Activated CD4-positive, alpha-beta memory T cell treated with anti-CD3 and anti-CD28 coated beads for 36 hours (primary cell): ENCODE measurements around the gene OIP5. TPM values are rescaled to one million over a fixed set of nuclear protein-coding genes. Genes with fewer than 3 reads are reported as not detected.
"Not testable (repeated sequence)": the region's sequence is repeated elsewhere in the genome, so short reads cannot be mapped to it uniquely, and the experiment has no call there.

Source experiments
- CTCF ChIA-PET: fragments of 350-600 bp; sonication (Branson Sonifier 250); formaldehyde crosslinking; loops from one replicate; lab custom pipeline; 2021; ENCODE audit warnings: antibody characterized with exemption, inconsistent platforms; lab: Charles Lee
- POLR2A ChIA-PET: fragments of 350-600 bp; sonication (Branson Sonifier 250); formaldehyde crosslinking; loops from one replicate; lab custom pipeline; 2021; ENCODE audit warnings: antibody characterized with exemption; lab: Charles Lee
- DNase-seq: peaks from one replicate; pipeline ENCODE4 v3.0.0-alpha.2; 2020
- H3K27ac Mint-ChIP-seq: one replicate; pipeline ENCODE4 v1.8.0; 2021; ENCODE audit warnings: mixed read lengths
- H3K27me3 Mint-ChIP-seq: one replicate; pipeline ENCODE4 v1.8.0; 2021; ENCODE audit warnings: mixed read lengths
- H3K36me3 Mint-ChIP-seq: one replicate; pipeline ENCODE4 v1.8.0; 2021; ENCODE audit warnings: mixed read lengths
- H3K4me1 Mint-ChIP-seq: one replicate; pipeline ENCODE4 v1.8.0; 2021; ENCODE audit warnings: low read depth, mixed read lengths
- H3K4me3 Mint-ChIP-seq: one replicate; pipeline ENCODE4 v1.8.0; 2021; ENCODE audit warnings: mild to moderate bottlenecking, mixed read lengths
- H3K9me3 Mint-ChIP-seq: one replicate; pipeline ENCODE4 v1.8.0; 2021; ENCODE audit warnings: mixed read lengths
- intact Hi-C: fragments of 100-400 bp; cut with micrococcal nuclease; formaldehyde crosslinking; loops from one replicate; pipeline ENCODE4 v1.15.1; 2023
- total RNA-seq, 2 experiments: library from RNA; stranded (reverse); gene quantifications; one replicate each; pipeline ENCODE4 v1.2.3, GENCODE V29; 2021

The OIP5 gene
- total RNA-seq, 2 experiments from 2014 or later: 11.1 to 13.0 TPM

GRCh38 chr15:41334293-41335120 is 2.1 kb upstream of the OIP5 start:
- POLR2A ChIA-PET: interaction anchor here (2.1 kb wide), 1 partner anchor 11 kb away, joined by 12 read pairs; no protein-coding TSS in a partner anchor
- no peaks in the 10 kb centered on the region for H3K9me3 Mint-ChIP-seq
- peak overlapping the region; percentile 99 for H3K4me3 Mint-ChIP-seq
- intact Hi-C loops: loop anchor here (5.0 kb wide), 2 partner anchors 158 to 382 kb away; partner anchors contain the start of genes CHAC1 and ITPKA
- CTCF ChIA-PET: interaction anchor here (0.7 kb wide), 1 partner anchor 103 kb away, joined by 3 read pairs; no protein-coding TSS in a partner anchor
- no peaks in the 10 kb centered on the region for H3K27me3 Mint-ChIP-seq
- peaks cover 40% of the 10 kb centered on the region for H3K36me3 Mint-ChIP-seq
- peaks cover 32% of the 10 kb centered on the region for H3K4me1 Mint-ChIP-seq
- peak overlapping the region; percentile 25 for H3K27ac Mint-ChIP-seq
- DNase-seq: no peak

- H3K27me3 Mint-ChIP-seq: no peaks in the 10 kb centered on the region
- intact Hi-C loops: loop anchor here (5.0 kb wide), 2 partner anchors 159 to 381 kb away; partner anchors contain the start of genes CHAC1 and ITPKA
- no peak for DNase-seq
Observed at GRCh38 chr15:41333026-41333562, 703 bp upstream of the OIP5 start.

GRCh38 chr15:41331833-41332193 is 578 bp downstream of the OIP5 start:
- intact Hi-C loops: loop anchor here (1.0 to 5.0 kb wide), 8 partner anchors 49 to 428 kb away; partner anchors contain the start of genes CHAC1, CHP1, INO80 and ITPKA
- Mint-ChIP-seq H3K27me3 (no peaks in the 10 kb centered on the region), H3K36me3 (peaks cover 25% of the 10 kb centered on the region), H3K27ac (peak overlapping the region; percentile 97), H3K4me3 (peak overlapping the region; percentile 99), H3K9me3 (no peaks in the 10 kb centered on the region), H3K4me1 (peaks cover 23% of the 10 kb centered on the region)
- no peak for DNase-seq
- ChIA-PET POLR2A (interaction anchor here (0.9 to 1.9 kb wide), 7 partner anchors 15 to 218 kb away, joined by 3 to 13 read pairs (median 6); partner anchors contain the start of genes CHP1 and INO80), CTCF (interaction anchor here (1.0 to 1.4 kb wide), 3 partner anchors 9 to 101 kb away, joined by 3 to 8 read pairs (median 8); partner anchors contain the start of gene CHP1)

More at GRCh38 chr15:41333026-41333562, 703 bp upstream of the OIP5 start:
- peak overlapping the region; percentile 97 for H3K27ac Mint-ChIP-seq
- no peaks in the 10 kb centered on the region for H3K9me3 Mint-ChIP-seq
- H3K4me1 Mint-ChIP-seq: peaks cover 29% of the 10 kb centered on the region
- H3K36me3 Mint-ChIP-seq: peaks cover 32% of the 10 kb centered on the region
- H3K4me3 Mint-ChIP-seq: peak overlapping the region; percentile 99
- POLR2A ChIA-PET: interaction anchor here (0.5 to 2.1 kb wide), 10 partner anchors 9 to 1302 kb away, joined by 3 to 13 read pairs (median 6); partner anchors contain the start of genes CHP1 and INO80
- CTCF ChIA-PET: interaction anchor here (0.6 to 1.4 kb wide), 10 partner anchors 8 to 225 kb away, joined by 3 to 8 read pairs (median 4); partner anchors contain the start of gene CHP1

- Mint-ChIP-seq H3K4me3 (peak overlapping the region; percentile 99), H3K4me1 (peaks cover 18% of the 10 kb centered on the region), H3K36me3 (peaks cover 23% of the 10 kb centered on the region), H3K27me3 (no peaks in the 10 kb centered on the region), H3K27ac (peak overlapping the region; percentile 97), H3K9me3 (no peaks in the 10 kb centered on the region)
- DNase-seq: no peak
- ChIA-PET CTCF (interaction anchor here (0.9 kb wide), 1 partner anchor 41 kb away, joined by 3 read pairs; no protein-coding TSS in a partner anchor), POLR2A (no interaction called here)
- intact Hi-C loops: loop anchor here (5.0 kb wide), 2 partner anchors 161 to 379 kb away; partner anchors contain the start of genes CHAC1 and ITPKA
Observed at GRCh38 chr15:41331281-41331680, 1.1 kb downstream of the OIP5 start.

GRCh38 chr15:41323611-41324010 is 8.8 kb downstream of the OIP5 start:
- H3K27me3 Mint-ChIP-seq: no peaks in the 10 kb centered on the region
- H3K27ac Mint-ChIP-seq: peak overlapping the region; percentile 5
- no peak for DNase-seq
- intact Hi-C loops: no loop called here
- H3K4me1 Mint-ChIP-seq: peaks cover 14% of the 10 kb centered on the region
- H3K36me3 Mint-ChIP-seq: peaks cover 9% of the 10 kb centered on the region
- no peaks in the 10 kb centered on the region for H3K9me3 Mint-ChIP-seq
- ChIA-PET POLR2A (interaction anchor here (1.2 to 2.1 kb wide), 2 partner anchors 10 to 79 kb away, joined by 4 to 12 read pairs; partner anchors contain the start of genes NDUFAF1, NUSAP1 and OIP5), CTCF (interaction anchor here (0.7 to 1.9 kb wide), 2 partner anchors 9 to 355 kb away, joined by 3 to 8 read pairs; partner anchors contain the start of genes NUSAP1 and OIP5)
- H3K4me3 Mint-ChIP-seq: no peak overlapping the region

GRCh38 chr15:41320805-41321330 is 11.5 kb downstream of the OIP5 start:
- POLR2A ChIA-PET, H3K27ac Mint-ChIP-seq, intact Hi-C loops, H3K4me3 Mint-ChIP-seq, H3K9me3 Mint-ChIP-seq, H3K36me3 Mint-ChIP-seq, DNase-seq, H3K27me3 Mint-ChIP-seq, CTCF ChIA-PET: not testable (repeated sequence)
- peaks cover 14% of the 10 kb centered on the region for H3K4me1 Mint-ChIP-seq

- Mint-ChIP-seq H3K27ac (no peak overlapping the region), H3K27me3 (no peaks in the 10 kb centered on the region), H3K4me3 (no peak overlapping the region), H3K4me1 (no peaks in the 10 kb centered on the region), H3K9me3 (no peaks in the 10 kb centered on the region), H3K36me3 (peaks cover 12% of the 10 kb centered on the region)
- no peak for DNase-seq
- CTCF ChIA-PET: interaction anchor here (1.0 kb wide), 1 partner anchor 21 kb away, joined by 3 read pairs; no protein-coding TSS in a partner anchor
- POLR2A ChIA-PET: interaction anchor here (2.4 kb wide), 1 partner anchor 23 kb away, joined by 8 read pairs; the partner anchor contains the start of genes NUSAP1 and OIP5
- intact Hi-C loops: no loop called here
Observed at GRCh38 chr15:41309226-41309905, 23.0 kb downstream of the OIP5 start.

- ChIA-PET CTCF (interaction anchor here (0.6 kb wide), 2 partner anchors 9 to 404 kb away, joined by 3 to 4 read pairs; no protein-coding TSS in a partner anchor), POLR2A (no interaction called here)
- peaks cover 7% of the 10 kb centered on the region for H3K36me3 Mint-ChIP-seq
- intact Hi-C loops: no loop called here
- no peaks in the 10 kb centered on the region for H3K27me3 Mint-ChIP-seq
- DNase-seq: no peak
- H3K9me3 Mint-ChIP-seq: no peaks in the 10 kb centered on the region
- no peaks in the 10 kb centered on the region for H3K4me1 Mint-ChIP-seq
- H3K27ac Mint-ChIP-seq: no peak overlapping the region
- H3K4me3 Mint-ChIP-seq: no peak overlapping the region
Observed at GRCh38 chr15:41307679-41308078, 24.7 kb downstream of the OIP5 start.

GRCh38 chr15:41304149-41304770 is 28.1 kb downstream of the OIP5 start:
- no peak for DNase-seq
- H3K27me3 Mint-ChIP-seq: no peaks in the 10 kb centered on the region
- H3K4me1 Mint-ChIP-seq: peaks cover 11% of the 10 kb centered on the region
- POLR2A ChIA-PET: no interaction called here
- H3K4me3 Mint-ChIP-seq: no peak overlapping the region
- peaks cover 19% of the 10 kb centered on the region for H3K36me3 Mint-ChIP-seq
- H3K9me3 Mint-ChIP-seq: no peaks in the 10 kb centered on the region
- CTCF ChIA-PET: interaction anchor here (0.6 kb wide), 1 partner anchor 160 kb away, joined by 3 read pairs; no protein-coding TSS in a partner anchor
- intact Hi-C loops: no loop called here
- H3K27ac Mint-ChIP-seq: no peak overlapping the region

GRCh38 chr15:41301587-41301986 is 30.8 kb downstream of the OIP5 start:
- Mint-ChIP-seq H3K4me1 (peaks cover 11% of the 10 kb centered on the region), H3K27ac (no peak overlapping the region), H3K27me3 (no peaks in the 10 kb centered on the region), H3K4me3 (no peak overlapping the region), H3K36me3 (peaks cover 22% of the 10 kb centered on the region), H3K9me3 (no peaks in the 10 kb centered on the region)
- no peak for DNase-seq
- CTCF ChIA-PET: no interaction called here
- intact Hi-C loops: no loop called here
- POLR2A ChIA-PET: no interaction called here
